OCI-LY1 (cell line): ENCODE data around the gene PGA5.
"Not testable (repeated sequence)": the region's sequence is repeated elsewhere in the genome, so short reads cannot be mapped to it uniquely, and the experiment has no call there.

Experiments
- EZH2 ChIP-seq: fragments of 200-600 bp; sonication (generic), shearing (Covaris generic); IDR thresholded peaks from 2 replicates; pipeline ENCODE4 v1.8.0; 2017; ENCODE audit warnings: borderline replicate concordance, mixed run types, mild to moderate bottlenecking, antibody characterized with exemption, low read length, moderate library complexity, mixed read lengths
- TF ChIP-seq, protein P1 (sequence below): fragments of 200-600 bp; sonication (generic), shearing (Covaris generic); IDR thresholded peaks from 2 replicates; pipeline ENCODE4 v1.5.1; 2017; ENCODE audit warnings: mild to moderate bottlenecking, antibody characterized with exemption, low read length, moderate library complexity, mixed read lengths

GRCh38 chr11:61203873-61204272, 37.1 kb upstream of the PGA5 start:
- TF ChIP-seq, protein P1, sequence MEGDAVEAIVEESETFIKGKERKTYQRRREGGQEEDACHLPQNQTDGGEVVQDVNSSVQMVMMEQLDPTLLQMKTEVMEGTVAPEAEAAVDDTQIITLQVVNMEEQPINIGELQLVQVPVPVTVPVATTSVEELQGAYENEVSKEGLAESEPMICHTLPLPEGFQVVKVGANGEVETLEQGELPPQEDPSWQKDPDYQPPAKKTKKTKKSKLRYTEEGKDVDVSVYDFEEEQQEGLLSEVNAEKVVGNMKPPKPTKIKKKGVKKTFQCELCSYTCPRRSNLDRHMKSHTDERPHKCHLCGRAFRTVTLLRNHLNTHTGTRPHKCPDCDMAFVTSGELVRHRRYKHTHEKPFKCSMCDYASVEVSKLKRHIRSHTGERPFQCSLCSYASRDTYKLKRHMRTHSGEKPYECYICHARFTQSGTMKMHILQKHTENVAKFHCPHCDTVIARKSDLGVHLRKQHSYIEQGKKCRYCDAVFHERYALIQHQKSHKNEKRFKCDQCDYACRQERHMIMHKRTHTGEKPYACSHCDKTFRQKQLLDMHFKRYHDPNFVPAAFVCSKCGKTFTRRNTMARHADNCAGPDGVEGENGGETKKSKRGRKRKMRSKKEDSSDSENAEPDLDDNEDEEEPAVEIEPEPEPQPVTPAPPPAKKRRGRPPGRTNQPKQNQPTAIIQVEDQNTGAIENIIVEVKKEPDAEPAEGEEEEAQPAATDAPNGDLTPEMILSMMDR: not testable (repeated sequence)
- not testable (repeated sequence) for TF ChIP-seq EZH2
